Endothelial cell of umbilical vein (primary cell): ENCODE data around the gene LAMA4. TPM values are rescaled to one million over a fixed set of nuclear protein-coding genes. Genes with fewer than 3 reads are reported as not detected.
A peak's percentile ranks its signal among the peaks of the same experiment; 100 is the strongest.

ENCODE experiments used
- BruUV-seq: library from RNA; stranded (reverse); fragments of 400-500 nt; replicated peaks from 2 replicates; lab custom pipeline; 2021; lab: Mats Ljungman, UMichigan
- CTCF ChIA-PET: fragments of 300-600, 350-600 bp; sonication (Branson Sonifier 250); formaldehyde crosslinking; loops from one replicate; lab custom pipeline; 2021; ENCODE audit warnings: antibody characterized with exemption, inconsistent platforms; lab: Charles Lee
- POLR2A ChIA-PET: fragments of 300-600, 350-600 bp; sonication (Branson Sonifier 250); formaldehyde crosslinking; loops from one replicate; lab custom pipeline; 2021; ENCODE audit warnings: antibody characterized with exemption, inconsistent platforms; lab: Charles Lee
- DNase-seq: peaks from one replicate; pipeline ENCODE4 v3.0.0-alpha.2; 2011; ENCODE audit warnings: low read depth, low spot score
- FAIRE-seq: peaks from 2 replicates; lab custom pipeline; 2011; peaks lifted over from hg19 to GRCh38; lab: Jason Lieb, UNC
- H2AFZ ChIP-seq: 2 replicates; pipeline ENCODE4 v1.6.0; 2012; ENCODE audit warnings: low read depth, low read length, control low read depth, inconsistent platforms
- H3K27ac ChIP-seq: 2 replicates; pipeline ENCODE4 v1.5.1; 2011; ENCODE audit warnings: low read depth, mild to moderate bottlenecking, control low read depth, low read length, moderate library complexity; ENCODE audit not compliant: insufficient read depth
- H3K27me3 ChIP-seq, 2 experiments: 2 replicates each; pipeline versions ENCODE4 v1.6.0 to v1.6.1; 2011; ENCODE audit warnings: low read length in 2 of 2, mixed read lengths in 1 of 2; ENCODE audit not compliant: control insufficient read depth in 2 of 2, insufficient read depth in 2 of 2
- H3K36me3 ChIP-seq, 2 experiments: 2 replicates in 1 of 2; 3 replicates in 1 of 2; pipeline ENCODE4 v1.5.1; 2011; ENCODE audit warnings: low read length in 2 of 2, mild to moderate bottlenecking in 1 of 2, moderate library complexity in 1 of 2; ENCODE audit not compliant: control insufficient read depth in 2 of 2, insufficient read depth in 2 of 2; ENCODE audit errors: extremely low read depth in 1 of 2
- H3K4me1 ChIP-seq: 3 replicates; pipeline ENCODE4 v1.5.1; 2011; ENCODE audit warnings: mild to moderate bottlenecking, low read length; ENCODE audit not compliant: control insufficient read depth, insufficient read depth; ENCODE audit errors: extremely low read depth
- H3K4me2 ChIP-seq: 2 replicates; pipeline ENCODE4 v1.6.1; 2011; ENCODE audit warnings: low read length, control low read depth, mixed read lengths; ENCODE audit not compliant: insufficient read depth
- H3K4me3 ChIP-seq, 3 experiments: fragments of 200-600 bp in 1 of 3; sonication (generic), shearing (Covaris generic) in 1 of 3; replicated peaks in 1 of 3; 2 replicates each; pipeline ENCODE4 v1.5.1; 2011 to 2016; ENCODE audit warnings: control low read depth in 3 of 3, low read length in 3 of 3, mild to moderate bottlenecking in 2 of 3, inconsistent platforms in 1 of 3, low read depth in 1 of 3, moderate library complexity in 1 of 3; ENCODE audit not compliant: insufficient read depth in 1 of 3
- H3K79me2 ChIP-seq: 2 replicates; pipeline ENCODE4 v1.6.0; 2012; ENCODE audit warnings: low read length, inconsistent platforms; ENCODE audit not compliant: control insufficient read depth, insufficient read depth
- H3K9ac ChIP-seq: replicated peaks from 2 replicates; pipeline ENCODE3; 2011; ENCODE audit warnings: low read length, control low read depth; ENCODE audit not compliant: insufficient read depth; ENCODE audit errors: extremely low read depth
- H3K9me1 ChIP-seq: replicated peaks from 3 replicates; pipeline ENCODE4 v1.6.0; 2011; ENCODE audit warnings: mild to moderate bottlenecking, low read length; ENCODE audit not compliant: control insufficient read depth, insufficient read depth; ENCODE audit errors: extremely low read depth
- H3K9me3 ChIP-seq: replicated peaks from 2 replicates; pipeline ENCODE4 v1.5.1; 2012; ENCODE audit warnings: low read length, inconsistent platforms; ENCODE audit not compliant: control insufficient read depth, insufficient read depth
- H4K20me1 ChIP-seq: replicated peaks from 2 replicates; pipeline ENCODE3; 2011; ENCODE audit warnings: mild to moderate bottlenecking, low read length; ENCODE audit not compliant: control insufficient read depth, insufficient read depth; ENCODE audit errors: extremely low read depth
- CTCF ChIP-seq, 2 donors: IDR thresholded peaks; 1 replicate in 1 of 2; 2 replicates in 1 of 2; pipeline ENCODE4 v1.5.1; 2011; ENCODE audit warnings: low read length in 2 of 2, mild to moderate bottlenecking in 2 of 2, moderate library complexity in 2 of 2, control low read depth in 1 of 2, inconsistent platforms in 1 of 2, low read depth in 1 of 2; ENCODE audit not compliant: insufficient read depth in 1 of 2; ENCODE audit errors: extremely low read depth in 1 of 2
- EZH2 ChIP-seq: IDR thresholded peaks from 2 replicates; pipeline ENCODE4 v1.6.1; 2012; ENCODE audit warnings: borderline replicate concordance, low read depth, mild to moderate bottlenecking, moderate library complexity, low read length, inconsistent platforms; ENCODE audit not compliant: severe bottlenecking
- FOS ChIP-seq: IDR thresholded peaks from 2 replicates; pipeline ENCODE4 v1.6.1; 2011; ENCODE audit warnings: mild to moderate bottlenecking, low read length, moderate library complexity, borderline replicate concordance; ENCODE audit not compliant: insufficient read depth
- GATA2 ChIP-seq: IDR thresholded peaks from 2 replicates; pipeline ENCODE4 v1.7.0; 2011; ENCODE audit warnings: low read depth, mild to moderate bottlenecking, moderate library complexity, mixed read lengths, low read length; ENCODE audit not compliant: insufficient read length, insufficient read depth
- JUN ChIP-seq: IDR thresholded peaks from 2 replicates; pipeline ENCODE4 v1.6.1; 2011; ENCODE audit warnings: borderline replicate concordance, low read depth; ENCODE audit not compliant: insufficient read length, insufficient read depth
- MAX ChIP-seq: IDR thresholded peaks from 2 replicates; pipeline ENCODE4 v1.6.1; 2011; ENCODE audit not compliant: insufficient read depth, insufficient read length
- MYC ChIP-seq: IDR thresholded peaks from one replicate; pipeline ENCODE4 v1.6.1; 2011; ENCODE audit warnings: mild to moderate bottlenecking, low read depth, low read length
- POLR2A ChIP-seq: IDR thresholded peaks from 2 replicates; pipeline ENCODE4 v1.6.1; 2012; ENCODE audit warnings: low read depth, mild to moderate bottlenecking, control low read depth, low read length
- POLR2AphosphoS5 ChIP-seq: IDR thresholded peaks from 2 replicates; pipeline ENCODE4 v1.6.1; 2012; ENCODE audit warnings: low read depth, mild to moderate bottlenecking, control low read depth, low read length, moderate library complexity; ENCODE audit not compliant: insufficient read depth
- dilution Hi-C: fragments of 300-500 bp; cut with MboI; formaldehyde crosslinking; loops from one replicate; pipeline ENCODE4 v1.15.0; 2019; ENCODE audit warnings: low sequenced_read_pairs; ENCODE audit not compliant: extremely low pct_ligation_motif_present
- intact Hi-C: fragments of 100-400 bp; cut with micrococcal nuclease; formaldehyde crosslinking; loops from one replicate; pipeline ENCODE4 v1.10.0; 2022
- polyA plus RNA-seq, 4 experiments: library from polyadenylated mRNA; depleted of rRNA in 3 of 4; stranded (reverse) in 3 of 4; unstranded in 1 of 4; fragments of >200 nt; gene quantifications; 2 replicates each; pipeline versions ENCODE4 v1.2.1 to v1.2.3, GENCODE V29; 2011 to 2012; ENCODE audit warnings: missing spikeins in 1 of 4
- total RNA-seq: library from RNA; stranded (reverse); gene quantifications from 2 replicates; pipeline ENCODE4 v1.2.3, GENCODE V29; 2021

Gene LAMA4
- total and polyA plus RNA-seq, 2 donors (not counting 3 experiments of a cell fraction or from before 2014, with no cell fraction given), result 384 to 629 TPM

DNA sequence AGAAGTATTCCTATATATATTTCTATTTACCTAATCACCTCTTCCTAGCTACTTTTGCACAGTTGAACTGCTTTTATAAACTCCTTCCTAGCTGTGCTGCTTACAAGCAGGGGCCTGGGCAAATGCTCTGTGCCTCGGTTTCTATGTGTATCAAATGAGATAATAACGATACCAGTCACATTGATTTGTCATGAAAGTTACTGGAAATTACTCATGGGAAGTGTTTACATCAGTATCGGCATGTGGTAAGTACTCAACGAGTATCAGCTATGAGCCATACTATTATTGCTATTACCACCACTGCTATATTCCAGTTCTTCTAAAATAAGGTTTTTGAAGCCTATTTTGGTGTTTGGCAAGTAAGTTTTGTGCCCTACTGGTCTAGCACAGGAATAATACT is 4.9 kb downstream of the LAMA4 start:
- no peak for FAIRE-seq
- CTCF ChIA-PET, result interaction anchor here (0.6 to 1.1 kb wide), 5 partner anchors 9 to 69 kb away, joined by 3 to 7 read pairs (median 3); no protein-coding TSS in a partner anchor
- Histone ChIP-seq H3K79me2 (peaks cover 98% of the 10 kb centered on the region), H3K4me2 (peak overlapping the region; percentile 94), H3K4me3 (peak overlapping the region in 1 of 3 experiments; percentile 94), H3K9me3 (no peaks in the 10 kb centered on the region), H3K36me3 (peaks cover 19 to 31% of the 10 kb centered on the region in 2 experiments), H3K4me1 (peaks cover 62% of the 10 kb centered on the region), H3K9me1 (peaks cover 2% of the 10 kb centered on the region), H2AFZ (no peak overlapping the region), H3K9ac (peak overlapping the region; percentile 98), H3K27me3 (no peaks in the 10 kb centered on the region), H3K27ac (peak overlapping the region; percentile 81), H4K20me1 (no peaks in the 10 kb centered on the region)
- peak; percentile 57 for TF ChIP-seq FOS
- TF ChIP-seq POLR2A, result no peak
- TF ChIP-seq JUN, result peak; percentile 59
- peak; percentile 55 for TF ChIP-seq GATA2
- BruUV-seq, result no TSS peak
- intact Hi-C loops (no loop called here), dilution Hi-C loops (no loop called here)
- POLR2A ChIA-PET, result no interaction called here
- peak; percentile 76 for DNase-seq

- H3K79me2 ChIP-seq, result peaks cover 98% of the 10 kb centered on the region
- H3K27me3 ChIP-seq, result no peaks in the 10 kb centered on the region
- DNase-seq (no peak), FAIRE-seq (no peak)
- H2AFZ ChIP-seq, result no peak overlapping the region
- H3K9ac ChIP-seq, result no peak overlapping the region
- POLR2A ChIA-PET, result interaction anchor here (1.2 kb wide), 1 partner anchor 30 kb away, joined by 3 read pairs; no protein-coding TSS in a partner anchor
- peaks cover 2% of the 10 kb centered on the region for H3K9me1 ChIP-seq
- TF ChIP-seq GATA2, result no peak
- TF ChIP-seq CTCF (IDR thresholded peaks at IDR 0.05; ENCODE audit: extremely low read depth in 1 of 2, insufficient read depth in 1 of 2, low read depth in 1 of 2, low read length in 2 of 2), result no peak
- TF ChIP-seq JUN, result no peak
- TF ChIP-seq POLR2A, result no peak
- TF ChIP-seq FOS, result no peak
- no peak for TF ChIP-seq EZH2
- no peak for TF ChIP-seq POLR2AphosphoS5
- TF ChIP-seq MYC, result no peak
- no peak for TF ChIP-seq MAX
- H3K27ac ChIP-seq, result peak overlapping the region; percentile 22
- CTCF ChIA-PET, result interaction anchor here (1.1 to 3.7 kb wide), 2 partner anchors 51 to 67 kb away, joined by 3 to 19 read pairs; no protein-coding TSS in a partner anchor
- intact Hi-C loops, result no loop called here
- no peak overlapping the region for H3K4me3 ChIP-seq
- H4K20me1 ChIP-seq, result no peaks in the 10 kb centered on the region
- H3K4me2 ChIP-seq, result peak overlapping the region; percentile 17
- H3K36me3 ChIP-seq, result peaks cover 24 to 35% of the 10 kb centered on the region in 2 experiments
- H3K9me3 ChIP-seq, result no peaks in the 10 kb centered on the region
- peaks cover 84% of the 10 kb centered on the region for H3K4me1 ChIP-seq
- dilution Hi-C loops, result no loop called here
- BruUV-seq, result no TSS peak
Measured at GRCh38 chr6:112247275-112247674, 7.1 kb downstream of the LAMA4 start.
